DND-41 (cell line): ENCODE data around the gene KDM1B.

ENCODE experiments used
- EZH2 ChIP-seq: IDR thresholded peaks from 3 replicates; pipeline ENCODE4 v1.6.1; 2012; ENCODE audit warnings: borderline replicate concordance, low read depth, mild to moderate bottlenecking, moderate library complexity, low read length, inconsistent platforms; ENCODE audit not compliant: severe bottlenecking
- TF ChIP-seq, protein P1 (sequence below): IDR thresholded peaks from 2 replicates; pipeline ENCODE4 v1.5.1; 2012; ENCODE audit warnings: borderline replicate concordance, low read length, moderate library complexity, mild to moderate bottlenecking; ENCODE audit not compliant: poor library complexity, severe bottlenecking; ENCODE audit errors: extremely low read depth

DNA sequence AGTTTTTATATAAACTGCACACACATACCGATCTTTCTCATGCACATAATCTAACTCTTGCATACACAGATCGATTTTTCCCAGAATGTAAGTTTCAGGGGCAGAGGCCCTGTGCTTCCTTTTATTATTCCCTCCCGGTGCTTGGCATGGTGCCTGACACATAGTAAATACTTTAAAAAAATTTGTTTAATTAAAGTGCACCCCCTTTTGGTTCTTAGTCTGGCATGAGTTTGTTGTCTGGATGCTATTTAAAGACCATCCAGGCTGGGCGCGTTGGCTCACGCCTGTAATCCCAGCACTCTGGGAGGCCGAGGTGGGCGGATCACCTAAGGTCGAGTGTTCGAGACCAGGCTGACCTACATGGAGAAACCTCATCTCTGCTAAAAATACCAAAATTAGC is 114.5 kb downstream of the KDM1B start:
- TF ChIP-seq, protein P1, sequence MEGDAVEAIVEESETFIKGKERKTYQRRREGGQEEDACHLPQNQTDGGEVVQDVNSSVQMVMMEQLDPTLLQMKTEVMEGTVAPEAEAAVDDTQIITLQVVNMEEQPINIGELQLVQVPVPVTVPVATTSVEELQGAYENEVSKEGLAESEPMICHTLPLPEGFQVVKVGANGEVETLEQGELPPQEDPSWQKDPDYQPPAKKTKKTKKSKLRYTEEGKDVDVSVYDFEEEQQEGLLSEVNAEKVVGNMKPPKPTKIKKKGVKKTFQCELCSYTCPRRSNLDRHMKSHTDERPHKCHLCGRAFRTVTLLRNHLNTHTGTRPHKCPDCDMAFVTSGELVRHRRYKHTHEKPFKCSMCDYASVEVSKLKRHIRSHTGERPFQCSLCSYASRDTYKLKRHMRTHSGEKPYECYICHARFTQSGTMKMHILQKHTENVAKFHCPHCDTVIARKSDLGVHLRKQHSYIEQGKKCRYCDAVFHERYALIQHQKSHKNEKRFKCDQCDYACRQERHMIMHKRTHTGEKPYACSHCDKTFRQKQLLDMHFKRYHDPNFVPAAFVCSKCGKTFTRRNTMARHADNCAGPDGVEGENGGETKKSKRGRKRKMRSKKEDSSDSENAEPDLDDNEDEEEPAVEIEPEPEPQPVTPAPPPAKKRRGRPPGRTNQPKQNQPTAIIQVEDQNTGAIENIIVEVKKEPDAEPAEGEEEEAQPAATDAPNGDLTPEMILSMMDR: no peak
- TF ChIP-seq EZH2: no peak
